Endothelial cell of umbilical vein (primary cell): ENCODE data around the gene ZCWPW1.

ENCODE experiments used
- EZH2 ChIP-seq: IDR thresholded peaks from 2 replicates; pipeline ENCODE4 v1.6.1; 2012; ENCODE audit warnings: borderline replicate concordance, low read depth, mild to moderate bottlenecking, moderate library complexity, low read length, inconsistent platforms; ENCODE audit not compliant: severe bottlenecking
- FOS ChIP-seq: IDR thresholded peaks from 2 replicates; pipeline ENCODE4 v1.6.1; 2011; ENCODE audit warnings: mild to moderate bottlenecking, low read length, moderate library complexity, borderline replicate concordance; ENCODE audit not compliant: insufficient read depth
- GATA2 ChIP-seq: IDR thresholded peaks from 2 replicates; pipeline ENCODE4 v1.7.0; 2011; ENCODE audit warnings: low read depth, mild to moderate bottlenecking, moderate library complexity, mixed read lengths, low read length; ENCODE audit not compliant: insufficient read length, insufficient read depth
- JUN ChIP-seq: IDR thresholded peaks from 2 replicates; pipeline ENCODE4 v1.6.1; 2011; ENCODE audit warnings: borderline replicate concordance, low read depth; ENCODE audit not compliant: insufficient read length, insufficient read depth
- MYC ChIP-seq: IDR thresholded peaks from one replicate; pipeline ENCODE4 v1.6.1; 2011; ENCODE audit warnings: mild to moderate bottlenecking, low read depth, low read length
- POLR2A ChIP-seq: IDR thresholded peaks from 2 replicates; pipeline ENCODE4 v1.6.1; 2012; ENCODE audit warnings: low read depth, mild to moderate bottlenecking, control low read depth, low read length
- POLR2AphosphoS5 ChIP-seq: IDR thresholded peaks from 2 replicates; pipeline ENCODE4 v1.6.1; 2012; ENCODE audit warnings: low read depth, mild to moderate bottlenecking, control low read depth, low read length, moderate library complexity; ENCODE audit not compliant: insufficient read depth
- TF ChIP-seq, protein P1 (sequence below), 2 donors: IDR thresholded peaks; 1 replicate in 1 of 2; 2 replicates in 1 of 2; pipeline ENCODE4 v1.5.1; 2011; ENCODE audit warnings: low read length in 2 of 2, mild to moderate bottlenecking in 2 of 2, moderate library complexity in 2 of 2, control low read depth in 1 of 2, inconsistent platforms in 1 of 2, low read depth in 1 of 2; ENCODE audit not compliant: insufficient read depth in 1 of 2; ENCODE audit errors: extremely low read depth in 1 of 2
- TF ChIP-seq, protein P2 (sequence below): IDR thresholded peaks from 2 replicates; pipeline ENCODE4 v1.6.1; 2011; ENCODE audit not compliant: insufficient read depth, insufficient read length

DNA sequence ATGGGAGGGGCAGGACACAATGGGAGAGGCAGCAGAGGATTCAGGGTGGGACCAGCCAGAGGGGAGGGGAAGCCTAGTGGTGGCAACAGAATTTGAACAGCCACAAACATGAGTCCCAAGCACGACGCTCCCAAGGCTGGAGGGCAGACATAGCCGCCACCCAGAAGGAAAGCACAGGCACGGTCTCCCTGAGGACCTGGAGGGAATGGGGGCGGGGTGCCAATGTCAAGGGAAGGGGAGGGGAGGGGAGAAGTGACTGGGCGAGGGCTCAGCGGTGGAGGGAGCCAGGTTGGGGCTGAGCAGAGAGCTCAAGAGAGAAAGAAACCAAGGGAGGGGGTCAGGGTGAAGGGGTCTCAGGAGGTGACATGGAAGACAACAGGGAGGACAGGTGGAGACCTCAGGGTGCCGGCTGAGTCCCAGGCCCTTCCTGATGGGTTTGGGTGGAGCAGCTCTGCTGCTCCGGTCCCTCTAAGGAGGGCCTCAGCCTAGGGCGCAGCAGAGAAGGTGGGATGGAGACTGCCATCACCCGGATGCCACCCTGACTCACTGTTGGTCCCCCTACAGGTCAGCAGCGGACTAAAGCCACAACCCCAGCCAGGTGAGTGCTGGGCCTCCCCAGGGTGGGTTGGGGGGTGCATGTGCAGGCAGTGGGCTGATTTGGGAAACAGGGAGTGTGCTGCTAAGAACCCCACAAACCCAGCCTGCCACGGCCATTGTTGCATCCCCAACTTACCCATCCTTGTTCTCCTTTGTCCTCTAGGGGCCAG, 31.0 kb downstream of the ZCWPW1 start:
- TF ChIP-seq EZH2: no peak
- TF ChIP-seq, protein P1, sequence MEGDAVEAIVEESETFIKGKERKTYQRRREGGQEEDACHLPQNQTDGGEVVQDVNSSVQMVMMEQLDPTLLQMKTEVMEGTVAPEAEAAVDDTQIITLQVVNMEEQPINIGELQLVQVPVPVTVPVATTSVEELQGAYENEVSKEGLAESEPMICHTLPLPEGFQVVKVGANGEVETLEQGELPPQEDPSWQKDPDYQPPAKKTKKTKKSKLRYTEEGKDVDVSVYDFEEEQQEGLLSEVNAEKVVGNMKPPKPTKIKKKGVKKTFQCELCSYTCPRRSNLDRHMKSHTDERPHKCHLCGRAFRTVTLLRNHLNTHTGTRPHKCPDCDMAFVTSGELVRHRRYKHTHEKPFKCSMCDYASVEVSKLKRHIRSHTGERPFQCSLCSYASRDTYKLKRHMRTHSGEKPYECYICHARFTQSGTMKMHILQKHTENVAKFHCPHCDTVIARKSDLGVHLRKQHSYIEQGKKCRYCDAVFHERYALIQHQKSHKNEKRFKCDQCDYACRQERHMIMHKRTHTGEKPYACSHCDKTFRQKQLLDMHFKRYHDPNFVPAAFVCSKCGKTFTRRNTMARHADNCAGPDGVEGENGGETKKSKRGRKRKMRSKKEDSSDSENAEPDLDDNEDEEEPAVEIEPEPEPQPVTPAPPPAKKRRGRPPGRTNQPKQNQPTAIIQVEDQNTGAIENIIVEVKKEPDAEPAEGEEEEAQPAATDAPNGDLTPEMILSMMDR (IDR thresholded peaks at IDR 0.05; ENCODE audit: extremely low read depth in 1 of 2, insufficient read depth in 1 of 2, low read depth in 1 of 2, low read length in 2 of 2): no peak
- no peak for TF ChIP-seq POLR2A
- no peak for TF ChIP-seq MYC
- no peak for TF ChIP-seq POLR2AphosphoS5
- TF ChIP-seq, protein P2, sequence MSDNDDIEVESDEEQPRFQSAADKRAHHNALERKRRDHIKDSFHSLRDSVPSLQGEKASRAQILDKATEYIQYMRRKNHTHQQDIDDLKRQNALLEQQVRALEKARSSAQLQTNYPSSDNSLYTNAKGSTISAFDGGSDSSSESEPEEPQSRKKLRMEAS: no peak
- TF ChIP-seq JUN: no peak
- TF ChIP-seq GATA2: no peak
- no peak for TF ChIP-seq FOS
